Forelimb muscle (tissue), 1 donor: ENCODE results near the gene NXPE3. TPM values are rescaled to one million over a fixed set of nuclear protein-coding genes. Genes with fewer than 3 reads are reported as not detected.

ENCODE experiments used
- polyA plus RNA-seq: library from polyadenylated mRNA; unstranded; fragments of 120-200 nt; gene quantifications from one replicate; pipeline ENCODE4 v1.2.1, GENCODE V29; 2013; ENCODE audit not compliant: insufficient read length

The NXPE3 gene
- polyA plus RNA-seq, 1 donor: 19.4 TPM

Other genes starting within 250 kb of the NXPE3 start
- 21.6 TPM for gene TRMT10C, start 217.3 kb upstream of the NXPE3 start, polyA plus RNA-seq
- gene PCNP, start 205.0 kb upstream of the NXPE3 start, polyA plus RNA-seq: 115 TPM
- 14.3 TPM for gene ZBTB11, start 102.1 kb upstream of the NXPE3 start, polyA plus RNA-seq
- gene RPL24, start 92.5 kb upstream of the NXPE3 start, polyA plus RNA-seq: 2,149 TPM
- gene CEP97, start 54.6 kb upstream of the NXPE3 start, polyA plus RNA-seq: 12.5 TPM
- gene NFKBIZ, start 70.3 kb downstream of the NXPE3 start, polyA plus RNA-seq: 2.4 TPM